GM21619 (cell line): ENCODE results near the gene PPP2R2B.

Experiments used
- ATAC-seq: cut with Tn5 transposase; IDR thresholded peaks from one replicate; pipeline ENCODE4 v1.9.1; 2021; ENCODE audit not compliant: unreplicated experiment

Gene PPP2R2B

DNA sequence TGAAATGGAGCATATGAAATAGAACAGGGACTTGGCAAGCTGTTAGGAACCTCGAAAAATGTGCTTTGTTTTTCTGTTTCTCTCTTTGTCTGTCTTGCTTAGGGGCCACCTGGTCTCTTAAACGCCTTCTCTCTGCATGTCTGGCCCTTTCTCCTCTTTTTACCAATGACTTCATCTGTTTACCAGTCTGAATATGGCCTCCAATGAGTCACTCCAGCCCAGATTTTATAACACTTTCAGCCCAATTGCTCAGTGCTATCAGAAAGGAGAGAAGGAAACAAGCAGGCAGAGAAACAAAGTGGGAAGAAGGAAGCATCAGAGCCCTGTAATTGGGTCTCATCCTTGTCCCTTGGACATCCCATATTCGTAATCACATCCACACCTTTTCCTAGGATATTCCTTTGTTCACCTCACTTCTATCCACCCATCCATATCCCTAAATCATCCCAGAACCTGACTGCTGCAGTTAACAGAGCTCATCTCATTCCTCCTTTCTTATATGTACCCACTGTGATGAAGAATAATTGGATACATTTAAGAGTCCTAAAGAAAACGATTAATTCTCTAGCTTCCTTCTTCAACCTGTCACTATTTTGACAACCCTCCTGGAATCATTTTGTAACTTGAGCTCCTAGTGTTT, 210.8 kb downstream of the PPP2R2B start:
- ATAC-seq = no peak

DNA sequence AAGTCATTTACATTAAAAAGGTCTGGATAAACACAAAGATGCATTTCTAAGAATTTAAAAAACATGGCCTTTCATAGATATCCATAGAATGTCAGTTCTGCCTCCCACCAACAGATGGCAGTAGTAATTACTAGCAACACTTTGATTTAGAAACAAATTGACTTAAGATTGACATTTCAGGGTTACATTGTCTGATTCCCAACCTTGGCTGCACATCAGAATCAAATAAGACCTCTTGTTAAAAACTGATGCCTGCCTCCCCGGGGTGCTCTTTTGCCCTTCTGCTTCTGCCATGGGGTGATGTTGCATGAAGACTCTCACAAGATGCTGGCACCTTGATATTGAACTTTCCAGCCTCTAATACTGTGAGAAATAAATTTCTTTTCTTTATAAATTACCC, 216.3 kb downstream of the PPP2R2B start:
- ATAC-seq = no peak

DNA sequence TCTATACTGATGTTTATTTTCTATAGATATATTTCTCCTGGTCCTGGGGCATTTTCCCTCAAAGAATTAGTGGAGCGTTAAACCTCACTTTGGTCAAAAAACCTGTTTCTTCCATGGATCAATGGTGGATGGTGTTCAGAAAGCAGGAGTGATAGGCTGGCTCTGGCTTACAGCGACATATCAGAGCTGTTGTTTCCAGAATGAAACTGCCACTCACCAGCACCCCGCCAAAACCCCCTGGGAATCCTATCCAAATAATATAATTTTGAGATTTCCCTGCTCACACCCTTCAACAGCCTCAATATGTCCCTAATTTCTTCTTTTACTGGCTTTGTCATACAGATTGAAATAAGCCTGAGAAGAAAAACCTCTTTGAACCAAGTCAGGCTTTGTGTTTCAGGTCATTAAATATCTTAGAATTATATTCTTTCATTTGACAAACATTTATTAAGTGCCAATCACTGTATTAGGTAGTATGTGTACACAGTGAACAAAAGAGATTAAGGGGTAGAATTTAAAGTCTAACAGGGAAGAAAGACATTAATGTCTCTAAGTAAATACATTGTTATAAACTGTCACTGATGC, 218.1 kb downstream of the PPP2R2B start:
- ATAC-seq = no peak

DNA sequence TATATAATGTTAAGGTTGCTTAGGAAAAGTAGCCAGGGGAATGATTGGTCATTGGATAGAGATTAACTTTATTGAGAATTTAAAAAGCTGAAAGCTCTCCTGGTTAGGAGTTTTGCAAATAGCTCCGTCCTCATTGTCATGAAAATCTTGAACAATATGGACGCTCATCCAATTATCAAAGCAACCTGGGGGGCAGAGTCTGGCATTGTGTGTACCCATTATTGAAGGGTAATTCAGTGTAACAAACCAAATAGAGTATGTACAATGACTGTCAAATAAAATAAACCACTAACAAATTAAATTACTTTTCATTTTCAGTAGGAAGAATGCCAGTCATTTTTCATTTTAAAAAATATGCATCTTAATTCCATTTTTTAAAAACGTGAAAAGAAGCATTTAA, 218.6 kb downstream of the PPP2R2B start:
- no peak for ATAC-seq

DNA sequence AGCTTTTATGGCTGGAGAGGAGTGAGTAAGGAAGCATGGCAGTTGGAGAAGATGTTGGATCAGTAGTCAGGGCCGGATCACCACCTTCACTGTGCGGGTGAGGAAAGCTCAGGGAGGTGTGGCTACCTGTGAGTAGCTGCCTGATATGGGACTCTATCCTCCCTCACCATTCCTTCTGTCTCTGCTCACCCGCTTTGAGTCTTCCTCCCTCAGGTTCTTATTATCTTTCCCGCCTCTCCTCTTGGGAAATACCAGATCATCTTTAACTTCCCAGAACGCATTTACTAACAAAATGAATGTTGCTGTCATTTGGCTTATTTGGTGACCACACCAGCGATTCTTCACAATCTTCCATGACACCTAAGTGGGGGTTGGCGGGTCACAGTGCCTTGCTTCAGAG, 221.9 kb downstream of the PPP2R2B start:
- no peak for ATAC-seq

DNA sequence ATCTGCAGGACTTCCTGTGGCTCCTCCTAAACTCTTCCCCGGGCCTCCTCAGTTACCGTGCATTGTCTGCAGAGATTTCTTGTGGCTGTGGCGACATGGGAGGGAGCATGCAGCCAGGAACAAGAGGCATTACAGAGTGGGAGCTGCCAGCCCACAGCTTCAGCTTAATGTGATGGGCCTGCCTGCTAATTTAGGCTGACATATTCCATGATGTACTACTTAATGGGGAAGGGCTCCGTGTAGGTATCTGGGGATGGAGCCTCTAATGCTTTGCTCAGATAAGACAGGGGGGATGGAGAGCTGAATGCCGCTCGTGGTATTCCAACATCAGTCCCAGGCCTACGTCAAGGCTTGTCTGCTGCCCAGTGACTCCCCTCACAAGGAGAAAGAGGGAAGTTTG, 225.0 kb downstream of the PPP2R2B start:
- ATAC-seq = no peak

DNA sequence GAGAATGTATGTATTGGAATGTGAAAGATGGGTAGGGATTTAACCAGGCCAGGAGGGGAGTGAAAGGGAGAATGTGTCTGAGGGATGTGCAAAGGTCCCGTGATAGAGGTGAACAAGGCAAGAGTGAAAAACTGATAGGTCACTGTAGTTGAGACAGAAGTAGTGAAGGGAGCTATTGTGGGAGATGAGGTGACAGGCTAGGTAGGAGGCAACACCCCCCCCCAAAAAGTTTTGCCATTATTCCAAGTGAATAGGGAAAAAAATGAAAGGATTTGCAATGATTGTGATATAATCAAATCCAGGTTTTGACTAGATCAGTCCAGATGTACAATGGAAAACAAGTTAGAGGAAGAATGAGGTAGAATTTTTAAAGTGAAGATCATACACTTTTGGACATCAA, 226.0 kb downstream of the PPP2R2B start:
- ATAC-seq = no peak

DNA sequence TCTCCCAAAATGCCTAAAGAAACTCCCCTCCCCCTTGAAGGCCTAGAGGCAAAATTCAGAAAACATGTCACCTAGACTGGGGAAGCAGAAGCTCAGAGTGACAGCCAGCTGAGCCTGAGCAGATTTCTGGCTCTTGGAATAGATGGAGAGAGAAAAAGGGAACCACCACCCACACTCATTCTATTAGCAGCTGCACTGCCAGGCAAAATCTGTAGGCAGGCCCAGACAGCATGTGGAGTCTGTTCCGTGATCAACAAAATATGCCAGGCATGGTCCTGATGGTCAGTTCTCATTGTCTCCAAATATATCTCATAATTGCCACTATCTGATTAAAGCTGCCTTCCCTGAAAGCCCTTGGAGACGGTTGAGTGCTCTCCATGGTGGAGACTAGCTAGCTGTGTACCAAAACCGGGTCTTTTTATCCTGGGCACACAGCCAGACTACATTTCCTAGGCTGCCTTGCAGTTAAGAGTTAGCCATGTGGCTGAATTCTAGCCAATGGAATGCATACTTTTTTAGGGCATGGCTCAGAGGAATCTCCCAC, 230.8 kb downstream of the PPP2R2B start:
- ATAC-seq = no peak

DNA sequence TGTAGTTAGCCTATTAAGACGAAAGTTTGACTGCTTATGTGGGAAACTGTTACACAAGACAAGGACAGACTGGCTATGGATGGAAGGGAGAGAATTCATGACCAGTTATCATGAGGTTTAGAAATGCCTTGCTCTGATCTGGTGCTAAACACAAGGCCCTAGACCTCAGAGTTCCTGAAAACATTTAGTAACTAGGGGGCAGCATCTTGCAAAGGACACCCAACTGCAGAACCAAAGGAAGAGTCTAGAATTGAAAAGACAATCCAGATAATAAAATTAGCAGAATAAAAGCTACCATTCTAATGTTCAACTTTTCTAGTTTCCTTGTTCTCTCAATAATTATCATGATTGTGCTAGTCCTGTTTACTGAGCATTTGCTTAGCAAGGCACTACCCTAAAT, 232.1 kb downstream of the PPP2R2B start:
- no peak for ATAC-seq

DNA sequence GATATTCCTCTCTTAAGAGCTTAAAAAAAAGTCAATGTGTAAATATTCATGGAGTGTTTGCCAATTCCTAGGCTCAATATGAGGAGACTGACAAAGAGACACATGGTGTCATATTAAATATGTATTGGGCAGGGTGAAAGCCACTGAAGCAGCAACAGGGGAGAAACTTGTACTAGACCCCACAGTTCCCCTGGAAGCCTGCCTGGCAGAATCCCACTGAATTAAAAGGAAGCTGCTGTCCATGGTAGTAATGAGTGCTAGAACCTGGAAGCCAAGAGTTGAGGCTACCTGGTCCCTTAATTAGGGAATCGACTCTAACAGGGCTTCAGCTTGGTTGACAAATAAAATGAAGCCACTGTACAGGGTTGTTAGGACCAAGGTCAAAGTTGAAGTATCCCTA, 233.2 kb downstream of the PPP2R2B start:
- ATAC-seq = no peak

DNA sequence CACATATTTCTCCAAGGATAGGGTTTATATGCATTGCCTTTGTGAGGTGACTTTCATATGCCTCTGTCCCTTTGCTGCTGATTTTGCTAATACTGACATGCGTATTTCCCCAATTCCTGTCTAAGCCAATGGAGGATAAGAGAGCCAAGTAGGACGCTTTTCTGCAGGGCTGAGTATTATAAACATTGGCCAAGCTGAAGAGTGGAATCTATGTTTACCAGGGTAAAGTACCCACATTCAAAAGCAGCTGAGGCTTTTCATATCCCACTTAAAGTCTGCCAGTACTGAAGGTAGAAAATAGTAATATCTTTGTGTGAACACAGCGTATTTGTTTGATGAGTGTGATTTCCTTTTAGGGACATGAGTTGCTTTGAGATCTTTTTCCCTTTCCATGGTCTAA, 233.7 kb downstream of the PPP2R2B start:
- no peak for ATAC-seq

DNA sequence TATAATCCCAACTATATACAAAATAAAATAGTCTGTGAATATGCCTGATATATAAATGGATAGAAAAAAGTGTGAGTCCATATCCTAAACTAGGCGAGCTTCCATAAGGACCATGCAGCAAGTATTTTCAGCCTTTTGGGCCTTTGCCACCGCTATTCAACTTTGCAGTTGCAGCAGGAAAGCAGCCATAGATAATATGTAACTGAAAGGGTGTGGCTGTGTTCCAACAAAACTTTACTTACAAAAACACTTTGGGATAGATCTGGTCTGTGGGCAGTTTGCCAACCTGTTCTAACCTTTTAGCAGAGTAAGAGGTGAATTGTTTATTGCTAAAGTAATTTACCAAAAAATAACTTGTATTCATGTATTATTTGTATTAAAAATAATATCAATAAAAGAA, 234.8 kb downstream of the PPP2R2B start:
- ATAC-seq = no peak

DNA sequence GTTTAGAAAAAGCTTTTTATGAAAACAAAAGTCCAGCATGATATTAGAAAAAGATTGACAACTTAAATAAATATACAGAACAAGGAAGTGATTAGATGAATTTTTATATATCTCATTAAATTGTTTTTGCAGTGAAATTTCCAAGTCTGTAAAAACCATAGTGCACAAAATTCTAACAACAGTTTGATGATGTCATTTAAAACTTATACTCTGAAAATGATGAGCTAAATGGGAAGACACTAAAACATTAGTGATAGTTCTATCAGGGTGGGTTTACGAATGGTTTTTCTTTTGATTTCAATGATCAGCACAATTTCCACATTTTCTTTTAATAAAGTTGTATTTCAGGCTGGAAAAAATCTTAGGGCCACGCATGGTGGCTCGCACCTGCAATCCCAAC, 236.1 kb downstream of the PPP2R2B start:
- no peak for ATAC-seq

DNA sequence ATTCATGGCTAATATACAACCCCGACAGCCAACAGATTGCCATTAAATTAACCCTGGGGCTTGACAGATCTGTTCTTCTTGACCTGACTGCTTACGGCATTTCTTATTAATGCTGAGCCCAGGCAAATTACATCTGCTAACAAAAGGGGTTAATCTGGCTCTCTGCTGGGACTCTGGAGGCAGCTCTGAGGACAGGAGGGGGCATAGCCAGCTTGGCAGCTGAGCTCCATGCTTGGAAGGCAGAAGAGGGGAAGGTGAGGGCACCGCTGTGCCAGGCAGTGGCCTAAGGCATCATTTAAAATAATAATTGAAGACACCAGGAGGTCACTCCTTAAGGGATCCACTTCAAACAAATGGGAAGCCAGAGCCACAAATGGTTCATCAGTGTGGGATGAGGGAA, 236.6 kb downstream of the PPP2R2B start:
- no peak for ATAC-seq

DNA sequence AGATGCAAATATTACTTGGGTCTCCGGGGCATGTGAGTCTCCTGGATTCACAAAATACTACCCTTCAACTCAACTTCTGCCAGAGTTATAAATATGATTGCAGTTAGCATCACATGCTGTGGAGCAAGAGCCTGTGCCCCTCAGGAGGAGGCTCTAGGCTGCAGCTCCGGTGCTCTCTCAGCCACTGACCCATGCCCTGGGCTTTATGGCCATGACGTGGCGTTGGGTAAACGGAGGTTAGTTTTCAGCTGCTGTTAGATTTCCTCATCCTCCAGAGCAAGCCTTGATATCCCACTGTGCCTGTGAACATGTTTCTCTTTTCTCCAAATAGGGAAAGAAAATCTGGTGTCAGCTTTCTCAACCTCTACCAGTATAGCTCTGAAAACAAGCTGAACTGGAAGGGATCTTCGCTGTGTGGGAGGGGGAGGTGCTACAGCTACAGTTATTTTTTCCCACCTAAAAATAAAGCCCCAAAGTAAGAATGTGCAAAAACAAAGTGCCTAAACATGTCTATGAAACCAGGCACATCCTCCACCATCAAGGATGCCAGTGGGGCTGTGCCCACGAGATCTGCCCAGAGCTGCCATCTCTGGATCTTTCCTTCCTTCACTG, 238.2 kb downstream of the PPP2R2B start:
- no peak for ATAC-seq

DNA sequence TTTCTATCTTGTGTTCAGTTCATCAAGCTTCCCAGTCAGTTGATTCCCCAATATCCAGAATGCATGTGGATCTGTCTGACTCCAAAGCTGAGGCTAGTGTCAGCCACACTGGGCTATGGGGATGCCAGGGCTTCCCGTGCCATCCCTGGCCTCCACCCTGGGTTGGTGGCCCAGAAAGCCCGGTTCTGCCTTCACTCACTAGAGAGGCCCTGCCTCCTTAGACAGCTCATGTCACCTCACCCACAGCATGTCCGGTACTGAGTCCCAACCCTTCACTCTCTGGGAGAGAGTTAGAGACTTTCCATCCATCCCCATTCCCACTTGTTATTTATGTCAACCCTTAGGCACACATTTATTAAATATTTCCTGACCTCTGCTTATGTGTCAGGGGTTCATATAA, 243.1 kb downstream of the PPP2R2B start:
- no peak for ATAC-seq

DNA sequence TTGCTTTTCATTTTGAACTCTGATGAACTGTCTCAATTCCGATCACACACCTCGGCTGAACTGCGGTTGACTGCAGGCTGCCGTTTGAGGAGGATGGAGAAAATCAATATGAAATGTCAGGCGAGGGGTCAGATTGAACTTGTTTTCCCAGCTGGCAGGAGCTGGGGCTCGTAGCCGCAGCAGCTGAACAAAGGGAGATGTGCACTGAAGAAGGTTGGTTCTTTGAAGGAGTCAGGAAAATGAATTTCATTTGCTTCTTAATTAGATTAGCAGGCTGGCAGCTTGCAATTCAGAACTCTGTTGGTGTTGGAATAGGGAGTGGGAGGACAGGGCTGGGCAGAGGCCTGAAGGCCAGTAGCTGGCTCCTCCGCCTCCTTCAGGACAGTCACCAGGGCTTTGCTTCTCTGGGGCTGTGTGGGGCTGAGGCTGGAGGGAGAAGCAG, 245.2 kb downstream of the PPP2R2B start:
- no peak for ATAC-seq

DNA sequence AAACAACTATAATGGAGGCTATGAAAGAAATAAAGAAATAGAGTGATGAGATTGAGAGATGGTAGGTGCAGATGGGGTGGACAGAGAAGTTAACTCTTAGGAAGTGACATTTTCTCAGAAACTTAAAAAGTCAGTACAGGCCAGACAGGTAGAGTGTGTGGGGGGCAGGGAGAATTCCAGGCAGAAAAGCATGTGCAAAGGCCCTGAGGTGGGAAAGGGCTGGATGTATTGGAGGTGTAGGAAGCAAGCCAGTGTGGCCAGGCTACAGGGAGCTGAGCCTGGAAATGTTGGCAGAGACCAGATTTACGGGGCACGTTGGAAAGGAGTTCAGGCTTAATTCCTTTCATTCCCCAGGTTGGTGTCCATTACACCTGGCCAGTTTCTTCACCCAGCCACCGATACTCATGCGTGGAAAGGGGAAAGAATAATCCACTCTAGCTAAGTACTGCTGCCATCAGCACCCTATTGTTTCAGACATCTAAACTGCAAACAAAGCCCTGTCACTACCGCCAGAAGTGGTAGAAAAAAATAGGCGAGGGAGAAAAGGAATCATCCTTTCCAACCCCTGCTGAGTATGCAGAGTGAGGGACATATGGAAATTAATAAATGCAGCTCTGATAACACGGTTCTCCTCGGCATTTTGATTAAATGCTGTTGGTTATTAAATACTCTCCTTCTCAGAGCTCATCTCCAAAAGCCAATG, 245.8 kb downstream of the PPP2R2B start:
- ATAC-seq = no peak

DNA sequence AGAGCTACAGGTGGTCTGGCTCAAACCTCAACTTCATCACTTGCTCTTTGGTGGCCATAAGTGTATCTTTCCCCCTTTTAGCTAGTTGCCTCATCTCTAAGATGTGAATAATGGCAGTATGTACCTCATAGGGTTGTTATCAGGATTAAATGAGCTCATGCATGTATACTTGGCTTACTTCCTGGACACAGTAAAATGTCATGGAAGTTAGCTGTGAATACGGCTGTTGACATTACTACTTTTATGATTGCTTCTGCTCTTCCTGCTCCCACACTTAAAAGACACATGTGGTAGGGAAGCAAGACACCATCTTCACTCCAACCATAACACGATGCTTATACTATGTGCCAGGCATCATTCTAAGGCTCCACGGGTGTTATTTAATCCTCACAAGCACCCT, 248.1 kb downstream of the PPP2R2B start:
- ATAC-seq = no peak

DNA sequence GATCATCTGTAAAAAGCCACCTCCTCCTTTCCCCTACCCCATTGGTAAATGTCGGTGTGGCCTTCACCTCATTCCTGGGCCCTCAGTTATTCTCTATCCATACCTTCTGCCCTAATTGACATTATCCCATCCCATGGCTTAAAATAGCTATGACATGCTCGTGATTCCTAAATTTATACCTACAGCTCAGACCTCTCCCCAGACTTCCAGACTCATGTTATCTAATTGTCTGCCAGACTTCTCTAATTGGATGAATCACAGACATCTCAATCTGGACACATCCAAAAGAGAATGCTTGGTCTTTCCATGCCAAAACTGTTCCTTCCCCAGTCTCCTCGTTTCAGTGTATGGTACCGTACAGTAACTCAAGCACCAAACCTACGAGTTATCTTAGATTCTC, 249.6 kb downstream of the PPP2R2B start:
- ATAC-seq = no peak

DNA sequence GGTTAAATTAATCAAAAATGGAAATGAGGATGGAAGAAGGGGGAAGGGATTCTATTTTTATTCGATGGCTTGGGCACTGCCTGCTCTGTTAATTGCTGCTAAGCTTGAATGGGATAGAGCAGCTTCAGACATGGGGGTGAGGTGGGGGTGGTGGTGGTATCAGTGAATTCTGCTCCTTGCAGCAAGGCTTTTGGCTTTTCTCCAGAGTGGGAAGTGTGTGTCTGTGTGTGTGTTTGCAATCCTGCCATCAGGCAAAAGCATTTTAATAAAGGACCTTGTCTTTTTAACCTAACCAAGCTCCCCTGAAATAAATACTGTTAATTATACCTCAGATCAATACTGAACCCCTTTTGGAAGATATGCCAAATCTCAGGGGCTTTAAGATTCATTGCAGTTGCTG, 251.6 kb downstream of the PPP2R2B start:
- no peak for ATAC-seq

DNA sequence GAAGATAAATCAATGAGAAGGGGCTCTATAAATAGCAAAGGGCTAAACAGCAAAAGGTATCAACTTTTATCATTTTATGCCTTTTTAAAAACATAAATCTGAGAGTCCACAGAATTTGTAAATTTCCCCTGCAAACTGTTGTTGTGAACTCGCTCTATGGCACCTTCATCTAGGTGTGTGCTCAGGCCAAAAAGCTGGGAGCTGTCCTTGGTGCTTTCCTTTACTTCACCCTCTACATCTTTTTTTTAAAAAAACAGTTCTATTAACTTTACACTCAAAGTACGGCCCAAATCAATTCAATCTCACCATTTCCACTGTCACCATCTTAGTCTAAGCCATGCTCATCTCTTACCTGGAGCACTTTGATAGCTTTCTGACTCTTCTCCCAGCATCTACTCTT, 254.4 kb downstream of the PPP2R2B start:
- ATAC-seq = no peak
